ENCODE data around the gene TRMT112. TPM values are rescaled to one million over a fixed set of nuclear protein-coding genes. Genes with fewer than 3 reads are reported as not detected.

TRMT112 gene
- total RNA-seq, 6 experiments from 2014 or later = 58.0 to 122 (median 85.3) TPM

GRCh38 chr11:64298966-64299846, 18.2 kb downstream of the TRMT112 start:
- Histone ChIP-seq H3K9me3 (no peaks in the 10 kb centered on the region), H3K4me3 (peak overlapping the region in 2 of 3 donors; percentile 31 to 38), H3K27me3 (peaks cover 0 to 35% of the 10 kb centered on the region in 2 donors), H3K4me1 (peaks cover 0 to 24% (median 8%) of the 10 kb centered on the region in 4 donors), H3K27ac (no peak overlapping the region), H3K36me3 (no peaks in the 10 kb centered on the region)
- DNase-seq (peak in 2 of 3 donors; percentile 65 to 78), ATAC-seq (peak; percentile 36 to 64 (median 54))
- TF ChIP-seq CTCF (IDR thresholded peaks at IDR 0.05) (no peak), POLR2A (IDR thresholded peaks at IDR 0.05) (no peak)
- 5% methylated on average over 29 of the region's 60 CpGs for WGBS (ENCODE audit: insufficient coverage, low coverage, low lambda C conversion rate, missing lambda C conversion rate)
- intact Hi-C loops (cut with DNase I) = no loop called here

DNA sequence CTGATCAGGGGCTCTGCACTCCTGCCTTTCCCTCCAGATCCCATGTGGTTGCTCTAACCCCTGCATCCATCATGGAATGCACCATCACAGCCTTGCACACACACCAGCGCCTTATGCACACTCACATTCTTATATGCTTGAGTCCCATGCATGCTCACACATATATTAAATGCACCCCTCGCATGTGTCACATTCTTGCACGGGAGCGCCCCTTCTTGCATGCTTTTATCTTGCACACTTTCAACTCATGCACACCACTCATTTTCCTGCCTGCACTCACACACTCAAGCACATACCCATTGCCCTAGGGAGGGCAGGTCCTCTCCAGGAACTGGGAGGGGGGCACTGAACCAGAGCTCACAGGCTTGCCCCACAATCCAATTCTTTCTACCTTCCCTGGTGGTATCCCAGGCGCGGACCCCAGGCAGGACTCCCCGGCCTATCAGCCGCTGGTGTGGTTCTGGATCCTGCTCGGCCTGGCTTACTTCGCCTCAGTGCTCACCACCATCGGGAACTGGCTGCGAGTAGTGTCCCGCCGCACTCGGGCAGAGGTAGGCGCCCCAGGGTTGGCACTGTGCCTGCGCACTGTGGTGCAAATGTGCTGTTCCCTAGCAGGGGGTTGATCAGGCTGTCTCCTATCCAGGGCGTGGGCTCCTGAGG, 19.5 kb downstream of the TRMT112 start:
- WGBS (ENCODE audit: insufficient coverage, low coverage, low lambda C conversion rate, missing lambda C conversion rate) = 23% methylated on average over 11 of the region's 18 CpGs
- ATAC-seq (no peak), DNase-seq (no peak)
- Histone ChIP-seq H3K9me3 (no peaks in the 10 kb centered on the region), H3K36me3 (no peaks in the 10 kb centered on the region), H3K4me1 (peaks cover 0 to 21% (median 7%) of the 10 kb centered on the region in 4 donors), H3K4me3 (no peak overlapping the region), H3K27me3 (peaks cover 0 to 40% of the 10 kb centered on the region in 2 donors), H3K27ac (no peak overlapping the region)
- TF ChIP-seq CTCF (IDR thresholded peaks at IDR 0.05) = no peak
- intact Hi-C loops (cut with DNase I) = no loop called here

- H3K36me3 ChIP-seq = no peaks in the 10 kb centered on the region
- no peak overlapping the region for H3K27ac ChIP-seq
- H3K4me1 ChIP-seq = peaks cover 0 to 24% (median 7%) of the 10 kb centered on the region in 4 donors
- ATAC-seq (no peak), DNase-seq (no peak)
- H3K27me3 ChIP-seq = peaks cover 0 to 44% of the 10 kb centered on the region in 2 donors
- 7% methylated on average over 3 of the region's 34 CpGs for WGBS (ENCODE audit: insufficient coverage, low coverage, low lambda C conversion rate, missing lambda C conversion rate)
- H3K9me3 ChIP-seq = no peaks in the 10 kb centered on the region
- intact Hi-C loops (cut with DNase I) = no loop called here
- TF ChIP-seq CTCF (IDR thresholded peaks at IDR 0.05) = no peak
- TF ChIP-seq POLR2A (IDR thresholded peaks at IDR 0.05) = no peak
- H3K4me3 ChIP-seq = no peak overlapping the region
These were observed 20.3 kb downstream of the TRMT112 start for GRCh38 chr11:64296830-64297698.

DNA sequence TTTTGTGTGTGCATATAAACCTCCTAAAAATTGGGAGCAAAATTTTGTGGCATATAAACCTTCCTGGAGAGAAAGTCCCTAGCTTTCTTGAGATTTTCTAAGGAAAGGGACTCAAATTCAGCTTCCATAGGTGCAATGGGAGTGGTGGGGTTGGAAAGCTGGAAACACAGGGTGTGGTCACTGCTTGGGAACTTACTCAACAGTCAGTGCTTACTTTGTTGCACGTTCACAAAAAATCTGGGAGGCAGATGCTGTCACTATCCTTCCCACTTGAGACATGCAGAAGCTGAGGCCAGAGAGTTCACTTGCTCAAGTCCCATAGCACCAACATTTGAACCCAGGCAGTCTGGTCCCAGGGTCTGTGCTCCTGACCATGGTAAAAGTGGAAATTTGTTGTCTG, 21.1 kb downstream of the TRMT112 start:
- H3K4me3 ChIP-seq = no peak overlapping the region
- ATAC-seq (no peak), DNase-seq (no peak)
- H3K36me3 ChIP-seq = no peaks in the 10 kb centered on the region
- intact Hi-C loops (cut with DNase I) = no loop called here
- H3K9me3 ChIP-seq = no peaks in the 10 kb centered on the region
- TF ChIP-seq CTCF (IDR thresholded peaks at IDR 0.05) (no peak), POLR2A (IDR thresholded peaks at IDR 0.05) (no peak)
- H3K4me1 ChIP-seq = peaks cover 0 to 32% (median 7%) of the 10 kb centered on the region in 4 donors
- H3K27ac ChIP-seq = no peak overlapping the region
- peaks cover 0 to 44% of the 10 kb centered on the region in 2 donors for H3K27me3 ChIP-seq
- no CpG with 5 or more reads among the region's 1 CpG for WGBS (ENCODE audit: insufficient coverage, low coverage, low lambda C conversion rate, missing lambda C conversion rate)

All from right lobe of liver (tissue), 6 donors.